NOMO-1 treated with DMSO at 0.1 percent for 48 hours (cell line): ENCODE measurements around the gene G6PC3.

Experiments
- DNase-seq: peaks from one replicate; lab custom pipeline; 2025; ENCODE audit not compliant: unreplicated experiment; lab: John Stamatoyannopoulos, UW

The G6PC3 gene

DNA sequence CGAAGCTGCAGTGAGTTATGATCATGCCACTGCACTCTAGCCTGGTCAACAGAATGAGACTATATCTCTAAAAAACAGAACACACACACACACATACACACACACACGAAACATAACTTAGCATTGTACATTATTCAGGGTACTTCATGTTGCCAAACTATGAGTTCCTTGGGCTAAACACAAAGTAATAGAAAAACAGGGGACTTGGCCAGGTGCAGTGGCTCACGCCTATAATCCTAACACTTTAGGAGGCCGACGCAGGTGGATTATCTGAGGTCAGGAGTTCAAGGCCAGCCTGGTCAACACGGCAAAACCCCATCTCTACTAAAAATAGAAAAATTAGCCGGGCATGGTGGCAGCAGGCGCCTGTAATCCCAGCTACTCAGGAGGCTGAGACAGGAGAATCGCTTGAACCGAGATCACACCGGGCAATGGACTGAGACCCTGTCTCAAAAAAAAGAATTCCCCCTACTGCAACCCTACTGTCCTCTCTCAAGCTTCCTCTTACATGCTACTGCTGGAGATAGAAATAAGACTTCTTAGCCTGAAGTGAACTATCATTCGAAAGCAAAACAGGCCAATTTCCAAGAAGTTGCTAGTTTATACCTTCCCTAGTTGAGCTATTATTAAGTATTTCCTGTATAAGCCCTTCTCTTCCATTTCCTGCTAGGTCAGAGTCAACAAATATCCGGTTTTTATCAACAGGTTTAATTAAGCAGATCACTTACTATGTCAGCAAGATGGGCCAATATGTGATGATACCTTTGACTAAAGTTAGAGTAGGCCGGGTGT lies 11.2 kb upstream of the G6PC3 start:
- DNase-seq = no peak

DNA sequence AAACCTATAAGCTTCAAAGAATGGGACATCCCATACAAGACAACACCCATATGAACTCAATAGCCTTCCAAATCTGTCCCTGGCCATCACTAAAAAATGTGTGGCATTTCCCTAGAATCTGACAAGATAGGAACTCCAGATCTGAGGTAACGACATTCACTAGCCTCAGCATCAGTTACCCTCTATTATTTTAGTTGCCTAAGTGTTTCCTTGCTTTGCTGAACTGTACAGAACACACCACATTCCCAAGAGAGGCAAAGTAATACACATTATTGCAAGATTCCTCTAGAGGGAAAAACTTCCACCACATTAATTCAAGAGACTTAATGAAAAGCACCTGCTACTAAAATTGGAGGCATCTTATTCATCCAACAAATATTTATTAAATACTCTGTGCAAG lies 9.1 kb upstream of the G6PC3 start:
- DNase-seq = no peak

DNA sequence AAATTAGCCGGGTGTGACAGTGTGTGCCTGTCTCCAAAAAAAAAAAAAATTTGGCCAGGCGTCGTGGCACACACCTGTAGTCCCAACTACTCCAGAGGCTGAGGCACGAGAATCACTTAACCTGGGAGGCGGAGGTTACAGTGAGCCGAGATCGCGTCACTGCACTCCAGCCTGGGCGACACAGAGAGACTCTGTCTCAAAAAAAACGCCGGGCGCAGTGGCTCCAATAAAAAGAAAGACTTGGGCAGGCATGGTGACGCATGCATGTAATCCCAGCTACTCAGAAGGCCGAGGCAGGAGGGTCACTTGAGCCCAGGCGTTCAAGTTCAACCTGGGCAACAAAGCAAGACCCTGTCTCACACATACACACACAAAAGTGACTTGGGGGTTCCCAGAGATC lies 7.7 kb upstream of the G6PC3 start:
- no peak for DNase-seq

DNA sequence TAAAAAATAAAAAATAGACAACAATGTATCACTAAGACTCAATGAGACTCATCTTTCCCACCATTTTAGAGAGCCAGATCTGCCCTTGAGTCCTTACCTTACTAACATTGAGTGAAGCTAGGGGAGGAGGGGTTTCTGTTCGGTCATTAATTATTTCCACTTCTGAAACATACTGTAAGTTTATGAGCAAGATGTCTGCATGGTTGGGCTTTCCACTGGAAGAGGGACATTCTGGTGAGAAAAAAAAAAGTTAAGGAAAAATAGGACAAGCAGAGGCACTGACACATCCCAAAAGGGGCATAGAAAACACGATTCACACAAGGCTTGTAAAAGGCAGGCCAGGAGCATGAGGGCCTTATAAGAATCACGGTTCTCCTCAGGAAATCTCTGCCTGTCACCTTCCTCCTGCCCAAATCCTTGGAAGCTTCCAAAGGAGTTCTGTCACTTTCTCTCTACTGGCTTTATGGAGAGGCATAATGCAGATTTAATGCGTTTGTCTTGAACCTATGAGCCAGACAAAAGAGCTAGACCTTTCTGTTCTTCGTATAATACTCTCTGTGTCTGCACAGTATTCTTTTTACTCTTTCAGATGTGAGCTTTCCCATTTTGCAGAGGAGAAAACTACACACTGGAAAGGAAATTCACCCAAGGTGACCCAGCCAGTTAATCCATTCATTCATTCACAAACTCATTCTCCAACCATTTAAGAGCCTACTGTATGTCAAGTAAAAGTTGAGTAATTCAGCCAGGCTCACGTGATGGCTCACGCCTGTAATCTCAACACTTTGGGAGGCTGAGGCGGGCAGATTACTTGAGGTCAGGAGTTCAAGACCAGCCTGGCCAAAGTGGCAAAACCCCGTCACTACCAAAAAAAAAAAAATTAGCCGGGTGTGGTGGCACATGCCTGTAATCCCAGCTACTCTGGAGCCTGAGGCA lies 6.6 kb upstream of the G6PC3 start:
- DNase-seq = no peak

DNA sequence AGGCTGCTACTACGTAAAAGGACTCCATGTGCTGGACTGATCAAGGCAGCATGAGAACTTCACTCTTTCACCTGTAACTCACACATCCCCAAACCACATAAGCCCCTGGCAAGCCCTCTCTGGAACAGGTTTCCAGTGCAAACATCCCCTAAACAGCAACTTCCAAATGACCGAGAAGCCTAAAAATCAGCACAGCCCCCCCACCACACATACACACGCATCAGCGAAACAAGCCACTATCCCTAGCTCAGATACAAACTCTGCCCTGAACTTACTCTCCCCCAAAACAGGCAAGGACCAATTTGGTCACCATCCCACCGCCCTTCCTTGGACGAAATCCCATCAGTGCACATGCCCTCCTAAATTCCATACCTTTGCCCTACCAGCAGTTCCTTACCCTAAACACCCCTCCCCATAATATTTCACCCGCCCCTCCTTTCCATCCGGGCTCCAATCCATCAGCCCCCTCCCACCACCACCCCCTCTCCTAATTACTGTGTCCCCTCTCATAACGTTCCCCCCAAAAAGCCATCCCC lies 4.8 kb upstream of the G6PC3 start:
- no peak for DNase-seq

DNA sequence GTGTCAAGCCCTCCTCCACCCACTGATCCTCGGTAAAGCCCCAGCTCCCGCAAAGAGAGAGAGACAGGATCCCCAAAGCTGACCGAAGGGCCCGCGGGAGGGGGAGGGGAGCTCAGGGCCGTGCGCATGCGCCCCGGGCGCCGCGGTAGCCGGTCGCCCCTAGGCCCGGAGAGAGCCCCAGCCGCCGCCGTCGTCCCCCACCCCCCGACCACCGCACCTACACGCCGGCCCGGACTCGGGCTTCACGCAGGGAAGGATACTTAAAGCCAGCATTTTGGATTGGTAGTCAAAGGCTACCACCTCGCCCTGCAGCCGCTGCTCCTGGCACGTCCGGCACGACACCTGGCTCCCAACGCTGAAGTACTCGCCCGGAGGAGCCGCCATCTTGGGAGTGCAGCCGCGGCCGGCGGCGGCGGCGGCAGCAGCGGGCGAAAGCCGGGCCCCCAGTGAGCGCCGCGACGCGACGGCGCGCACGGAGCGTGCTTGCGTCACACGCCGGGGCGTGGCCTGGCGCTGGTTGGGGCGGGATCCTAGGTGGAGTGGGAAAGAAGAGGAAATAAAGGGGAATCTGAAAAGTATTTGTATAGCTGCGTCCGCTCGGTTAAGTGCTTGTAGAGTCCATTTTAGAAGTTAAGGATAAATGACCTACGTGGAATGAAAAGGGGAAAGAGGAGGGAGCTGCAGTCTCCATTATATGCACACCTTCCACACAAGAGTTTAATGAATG lies 4.2 kb upstream of the G6PC3 start, which contains the start of gene LSM12:
Gene LSM12 (minus strand): TSS at position 468 of the 727 bp plus-strand sequence. CDS start 84 bp downstream, at position 384.
- peak; percentile 90 for DNase-seq

DNA sequence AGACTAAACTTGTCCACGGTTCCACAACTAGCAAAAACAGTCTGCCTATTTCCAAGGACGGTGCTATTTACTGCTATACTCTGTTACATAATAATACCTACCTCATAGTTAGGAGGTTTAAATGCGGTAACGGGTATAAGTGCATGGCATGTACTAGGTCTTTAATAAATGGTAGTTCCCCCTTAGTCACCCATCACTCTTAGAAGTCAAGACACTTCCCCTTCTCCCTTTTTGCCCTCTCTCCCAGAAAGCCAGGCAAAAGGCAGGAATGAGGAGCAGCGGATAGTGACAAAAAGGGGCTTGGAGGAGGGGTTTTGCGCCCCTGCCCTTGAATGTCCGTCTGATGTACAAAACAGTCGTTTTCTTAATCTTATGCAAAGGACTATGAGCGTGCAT lies 3.0 kb upstream of the G6PC3 start:
- DNase-seq = peak; percentile 39

DNA sequence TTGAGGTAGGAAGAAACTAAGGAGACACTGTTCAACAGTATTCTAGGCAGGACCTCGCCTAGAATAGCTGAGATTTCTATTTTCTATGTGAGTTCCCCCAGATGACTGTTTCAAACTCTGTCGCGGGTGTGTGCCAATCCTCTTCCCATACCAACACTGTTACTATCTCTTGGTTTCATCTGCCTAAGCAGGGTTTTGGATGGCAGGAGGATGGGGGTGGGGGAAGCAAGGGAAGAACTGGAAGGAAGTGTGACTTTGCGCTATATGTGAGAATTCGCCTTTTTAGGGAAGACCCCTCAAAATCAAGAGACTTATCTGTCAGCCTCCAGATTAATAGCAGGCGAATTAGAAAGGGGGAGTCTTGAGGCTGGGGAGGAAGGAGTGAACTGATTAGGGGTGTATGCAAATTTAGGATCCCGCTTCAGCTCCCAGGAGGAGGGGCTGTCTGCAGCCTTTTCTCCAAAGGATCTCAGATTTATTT lies 521 bp upstream of the G6PC3 start:
- no peak for DNase-seq

DNA sequence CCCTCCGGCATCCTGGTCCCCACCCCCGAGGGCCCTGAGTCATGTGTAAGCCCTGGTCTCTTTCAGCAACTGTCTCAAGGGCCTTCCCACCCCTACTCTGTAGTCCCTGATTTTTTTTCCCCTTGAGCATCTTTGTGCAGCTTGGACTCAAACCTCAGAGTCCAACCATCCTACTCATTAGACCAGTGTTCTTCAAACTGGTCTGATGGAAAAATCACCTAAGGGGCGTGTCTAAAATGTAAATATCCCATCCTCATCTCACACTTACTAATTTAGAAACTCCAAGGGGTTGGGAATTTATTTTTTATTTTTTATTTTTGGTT lies 624 bp downstream of the G6PC3 start:
- no peak for DNase-seq

DNA sequence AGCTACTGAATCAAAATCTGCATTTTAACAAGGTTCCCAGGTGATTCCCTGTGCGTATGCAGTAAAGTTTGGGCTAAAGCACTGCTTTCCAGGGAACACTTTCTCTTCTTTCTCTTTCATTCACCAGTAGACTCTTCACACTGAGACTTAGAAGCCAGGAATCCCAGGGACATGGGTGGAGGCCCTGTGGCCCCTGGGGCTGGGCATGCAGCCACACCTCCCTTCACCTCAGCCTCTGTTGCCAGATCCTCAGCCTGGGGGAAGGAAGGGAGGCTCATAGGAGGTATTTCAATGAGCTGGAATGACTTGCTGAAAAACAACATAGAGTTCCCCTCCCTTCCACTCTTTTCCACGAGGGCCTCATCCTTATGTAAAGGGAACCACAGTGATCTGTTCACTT lies 1.2 kb downstream of the G6PC3 start:
- peak; percentile 6 for DNase-seq

DNA sequence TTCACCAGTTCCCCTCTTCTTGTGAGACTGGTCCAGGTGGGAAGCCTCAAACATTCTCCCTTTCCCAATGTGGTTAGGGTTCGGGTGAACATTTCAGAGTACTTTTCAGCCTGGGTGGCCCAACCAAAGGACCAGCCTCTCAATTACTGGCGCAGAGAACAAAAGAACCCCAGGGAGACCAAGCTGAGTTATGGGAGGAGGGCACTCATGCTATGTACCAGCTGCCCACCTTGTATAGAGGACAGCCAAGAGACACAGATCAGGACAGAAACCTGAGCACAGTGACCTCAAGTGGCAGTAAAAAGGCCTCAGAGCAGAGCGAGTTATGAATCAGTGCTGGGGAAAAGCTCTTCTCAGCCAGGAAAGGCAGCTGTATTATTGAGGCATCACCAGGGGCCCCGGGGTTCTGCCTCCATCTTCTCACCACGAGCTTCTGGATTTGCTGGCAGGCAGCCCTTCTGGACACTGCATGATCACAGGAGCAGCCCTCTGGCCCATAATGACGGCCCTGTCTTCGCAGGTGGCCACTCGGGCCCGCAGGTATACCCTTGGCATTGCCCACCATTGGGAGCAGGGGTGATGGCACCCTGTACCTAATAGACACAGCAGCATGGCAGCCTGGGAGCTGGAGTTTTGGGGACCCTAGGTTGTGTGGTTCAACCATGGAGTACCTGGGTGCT lies 3.8 kb downstream of the G6PC3 start:
- no peak for DNase-seq

DNA sequence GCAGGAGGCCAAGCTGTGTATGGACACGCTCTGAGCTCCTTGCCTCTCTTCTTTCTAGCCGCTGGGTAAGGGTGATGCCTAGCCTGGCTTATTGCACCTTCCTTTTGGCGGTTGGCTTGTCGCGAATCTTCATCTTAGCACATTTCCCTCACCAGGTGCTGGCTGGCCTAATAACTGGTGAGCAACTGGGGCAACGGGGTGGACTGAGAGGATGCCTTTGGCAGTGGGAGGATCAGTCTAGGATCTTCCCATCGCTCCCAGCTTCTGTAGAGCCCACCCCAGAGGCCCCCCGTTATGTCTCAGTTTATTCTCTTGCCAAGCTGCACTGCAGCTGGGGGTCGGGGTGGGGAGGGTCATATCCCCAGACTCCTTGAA lies 4.4 kb downstream of the G6PC3 start:
- no peak for DNase-seq

DNA sequence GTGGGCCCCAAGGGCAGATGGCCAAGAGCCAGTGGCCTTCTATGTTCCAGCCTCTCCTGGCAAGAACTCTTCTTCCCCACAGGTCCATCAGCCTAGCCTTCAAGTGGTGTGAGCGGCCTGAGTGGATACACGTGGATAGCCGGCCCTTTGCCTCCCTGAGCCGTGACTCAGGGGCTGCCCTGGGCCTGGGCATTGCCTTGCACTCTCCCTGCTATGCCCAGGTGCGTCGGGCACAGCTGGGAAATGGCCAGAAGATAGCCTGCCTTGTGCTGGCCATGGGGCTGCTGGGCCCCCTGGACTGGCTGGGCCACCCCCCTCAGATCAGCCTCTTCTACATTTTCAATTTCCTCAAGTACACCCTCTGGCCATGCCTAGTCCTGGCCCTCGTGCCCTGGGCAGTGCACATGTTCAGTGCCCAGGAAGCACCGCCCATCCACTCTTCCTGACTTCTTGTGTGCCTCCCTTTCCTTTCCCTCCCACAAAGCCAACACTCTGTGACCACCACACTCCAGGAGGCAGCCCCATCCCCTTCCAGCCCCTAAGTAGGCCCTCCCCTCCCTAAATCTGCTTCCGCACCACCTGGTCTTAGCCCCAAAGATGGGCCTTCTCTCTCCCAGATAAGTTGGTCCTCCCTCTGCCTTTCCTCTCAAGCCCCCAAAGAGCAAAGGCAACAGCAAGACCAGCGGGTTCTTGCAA lies 5.2 kb downstream of the G6PC3 start:
- DNase-seq = no peak

DNA sequence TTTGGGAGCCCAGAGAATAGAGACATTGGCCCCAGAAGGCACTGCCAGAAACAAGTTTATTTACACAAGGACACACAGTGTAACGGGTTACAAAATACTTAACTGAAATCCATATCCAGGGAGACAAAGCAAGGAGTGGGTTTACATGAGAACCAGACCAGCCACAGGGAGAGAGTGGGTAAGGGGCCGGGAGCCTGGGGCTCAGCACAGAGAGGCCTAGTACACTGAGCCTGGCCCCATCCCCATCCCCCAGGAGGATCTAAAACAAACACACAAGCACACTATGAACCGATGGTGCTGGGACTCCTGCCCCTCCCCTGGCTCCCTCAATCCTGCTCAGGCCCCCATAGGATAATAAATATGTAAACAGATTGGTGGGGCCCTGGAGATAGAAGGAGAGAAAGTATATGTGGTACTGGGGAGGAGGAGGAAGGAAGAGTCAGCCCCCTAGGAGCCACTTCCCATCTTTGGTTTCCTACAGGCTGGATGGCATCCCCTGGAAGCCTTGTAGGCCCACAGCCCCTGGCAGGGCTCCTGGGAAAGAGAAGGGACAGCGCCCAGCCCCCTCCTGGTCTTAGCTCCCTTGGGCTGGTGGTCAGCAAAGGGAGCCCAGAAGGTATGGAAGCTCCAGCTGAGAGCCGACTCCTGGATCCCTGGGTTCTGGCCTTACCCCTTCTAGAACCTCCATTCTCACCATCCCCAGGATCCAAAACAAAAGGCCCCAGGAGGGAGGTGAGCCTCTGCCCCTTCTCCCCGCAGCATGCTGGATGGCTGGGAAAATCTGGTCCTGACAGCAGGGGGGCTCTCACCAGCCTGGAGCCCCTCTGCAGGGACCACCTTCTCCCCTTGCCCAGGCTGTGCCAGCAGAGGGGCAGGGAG lies 6.4 kb downstream of the G6PC3 start:
- no peak for DNase-seq

DNA sequence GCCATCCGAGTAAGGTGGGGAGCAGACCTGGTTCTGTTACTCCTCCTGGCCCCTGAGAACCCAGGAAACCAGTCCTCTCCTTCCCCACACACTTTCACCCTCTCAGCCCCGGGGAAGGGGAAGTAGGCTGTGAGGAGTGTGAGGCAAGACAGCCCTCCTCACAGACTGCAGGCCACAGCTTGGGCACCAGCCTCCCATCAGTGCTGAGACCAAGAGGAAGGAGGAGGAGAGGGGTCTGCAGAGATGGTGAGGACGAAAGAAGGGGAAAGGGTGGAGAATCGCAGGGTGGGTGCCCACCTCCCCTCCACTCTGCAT lies 7.0 kb downstream of the G6PC3 start:
- DNase-seq = peak; percentile 73

DNA sequence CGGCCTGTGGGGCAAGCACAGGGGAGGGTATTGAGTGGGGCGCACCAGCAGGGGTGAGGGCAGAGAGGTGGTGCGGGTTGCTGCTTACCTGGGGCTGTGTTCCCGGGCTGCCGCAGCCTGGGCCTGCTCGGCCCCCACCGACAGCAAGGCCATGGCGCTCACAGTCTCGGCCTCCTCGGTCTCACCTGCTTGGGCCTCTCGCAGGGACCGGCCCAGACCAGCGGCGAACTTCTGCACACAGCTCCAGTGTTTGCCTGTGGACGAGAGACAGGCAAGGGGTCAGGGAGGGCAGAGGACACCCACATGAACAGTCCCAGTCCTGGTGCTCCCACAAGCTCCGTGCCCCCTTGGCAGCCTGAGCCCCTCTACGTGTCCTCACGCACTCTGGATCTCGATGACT lies 7.9 kb downstream of the G6PC3 start:
- DNase-seq = no peak

DNA sequence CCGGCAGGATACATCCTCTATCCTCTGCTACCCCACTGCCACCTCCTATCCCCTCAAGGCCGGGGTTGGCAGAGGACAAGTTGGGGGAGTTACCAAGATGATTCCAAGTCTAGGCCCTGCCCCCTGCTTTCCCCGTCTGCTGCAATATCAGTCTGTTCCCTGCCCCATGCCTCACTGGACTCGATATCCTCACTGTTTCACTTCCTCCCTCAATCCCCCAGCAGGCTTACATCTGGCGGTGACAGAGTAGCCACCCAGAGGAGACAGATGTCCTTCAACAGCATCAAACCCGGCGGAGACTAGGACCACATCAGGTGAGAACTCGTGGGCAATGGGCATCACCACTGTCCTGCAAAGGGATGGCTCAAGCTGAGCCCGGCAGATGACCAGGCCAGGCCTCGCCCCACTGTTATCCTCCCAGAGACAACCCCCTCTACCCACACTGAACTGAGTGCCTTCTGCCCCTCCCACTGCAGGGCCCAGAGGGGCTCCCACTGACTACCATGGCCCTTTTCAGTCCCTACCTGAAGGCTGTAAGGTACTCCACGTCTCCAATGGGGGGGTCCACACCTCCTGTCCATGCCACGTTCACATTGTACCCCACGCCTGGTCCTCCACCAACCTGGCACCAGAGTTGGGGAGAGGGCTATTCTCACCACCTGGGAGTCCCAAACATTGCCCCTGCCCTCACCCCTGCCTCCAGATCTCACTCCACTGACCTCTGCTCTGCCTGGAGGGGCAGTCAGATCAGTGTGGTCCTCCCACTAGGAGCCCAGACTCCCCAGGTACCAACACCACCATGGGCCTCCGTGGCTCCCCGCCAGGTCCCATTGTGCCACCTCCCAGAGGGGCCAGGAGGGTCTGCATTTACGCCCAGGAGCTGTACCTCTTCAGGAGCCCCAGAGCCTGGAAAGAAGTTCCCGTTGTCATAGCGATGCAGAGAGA lies 9.6 kb downstream of the G6PC3 start:
- DNase-seq = no peak

DNA sequence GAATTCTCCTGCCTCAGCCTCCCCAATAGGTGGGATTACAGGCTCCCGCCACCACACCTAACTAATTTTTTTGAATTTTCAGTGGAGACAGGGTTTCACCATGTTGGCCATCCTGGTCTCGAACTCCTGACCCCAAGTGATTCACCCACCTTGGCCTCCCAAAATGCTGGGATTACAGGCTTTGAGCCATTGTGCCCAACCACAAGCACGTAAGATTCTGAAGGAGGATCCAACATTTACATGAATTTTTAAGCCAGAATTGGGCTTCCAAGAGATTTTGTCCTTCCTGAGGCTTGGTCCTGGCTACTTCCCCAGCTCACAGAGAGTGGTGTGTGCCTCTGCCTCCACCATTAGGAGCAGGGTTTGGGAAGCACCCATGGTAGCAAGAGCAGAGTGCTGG lies 11.1 kb downstream of the G6PC3 start:
- DNase-seq = no peak
